ENCODE results near the gene CCDC188. TPM values are rescaled to one million over a fixed set of nuclear protein-coding genes. Genes with fewer than 3 reads are reported as not detected.

The CCDC188 gene
- total RNA-seq, 1 donor from 2014 or later, result 0.11 TPM

DNA sequence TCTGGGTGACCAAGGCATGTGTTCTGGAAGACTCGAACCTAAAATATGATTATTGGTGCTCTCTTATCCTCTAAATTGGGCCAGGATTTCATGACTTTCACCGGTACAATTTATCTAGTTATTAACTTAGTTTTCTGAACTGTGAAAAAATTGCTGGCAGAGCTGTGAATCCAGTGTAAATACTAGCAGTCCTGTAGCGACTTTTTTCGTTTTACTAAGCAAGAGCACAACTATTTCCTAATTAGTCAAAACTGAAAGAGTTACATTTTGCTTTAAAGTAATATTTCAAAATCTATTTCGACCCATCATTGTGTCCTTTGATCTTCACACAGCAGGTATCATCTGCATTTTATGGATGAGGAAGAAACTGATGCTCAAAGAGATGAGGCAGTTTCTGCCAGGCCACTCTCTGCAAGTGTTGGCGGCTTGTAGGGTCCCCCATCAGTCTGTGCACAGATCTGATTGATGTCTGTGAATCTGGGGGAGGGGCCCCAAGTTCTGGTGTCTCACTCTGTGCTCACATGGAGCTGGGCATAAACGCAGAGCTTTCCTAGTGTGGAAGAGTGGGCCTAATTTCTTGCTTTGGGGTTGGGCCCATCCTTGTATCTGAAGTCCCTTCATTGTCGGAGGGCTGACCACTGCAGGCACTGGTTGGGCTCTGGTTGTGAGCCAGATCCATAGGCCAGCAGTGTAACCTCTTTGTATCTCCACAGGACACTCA, 32.4 kb downstream of the CCDC188 start:
- intact Hi-C loops (cut with micrococcal nuclease), result loop anchor here (5.0 kb wide), 2 partner anchors 261 to 884 kb away; partner anchors contain the start of gene THAP7
- peak overlapping the region; percentile 92 for H3K4me3 Mint-ChIP-seq (ENCODE audit: low read depth)
- peak overlapping the region; percentile 88 for H3K27ac Mint-ChIP-seq
- DNase-seq (ENCODE audit: low spot score), result no peak
- peaks cover 88% of the 10 kb centered on the region for H3K36me3 Mint-ChIP-seq (ENCODE audit: low read depth)
- no peaks in the 10 kb centered on the region for H3K27me3 Mint-ChIP-seq (ENCODE audit: low read depth)
- no peaks in the 10 kb centered on the region for H3K9me3 Mint-ChIP-seq
- H3K4me1 Mint-ChIP-seq (ENCODE audit: low read depth), result peaks cover 20% of the 10 kb centered on the region

DNA sequence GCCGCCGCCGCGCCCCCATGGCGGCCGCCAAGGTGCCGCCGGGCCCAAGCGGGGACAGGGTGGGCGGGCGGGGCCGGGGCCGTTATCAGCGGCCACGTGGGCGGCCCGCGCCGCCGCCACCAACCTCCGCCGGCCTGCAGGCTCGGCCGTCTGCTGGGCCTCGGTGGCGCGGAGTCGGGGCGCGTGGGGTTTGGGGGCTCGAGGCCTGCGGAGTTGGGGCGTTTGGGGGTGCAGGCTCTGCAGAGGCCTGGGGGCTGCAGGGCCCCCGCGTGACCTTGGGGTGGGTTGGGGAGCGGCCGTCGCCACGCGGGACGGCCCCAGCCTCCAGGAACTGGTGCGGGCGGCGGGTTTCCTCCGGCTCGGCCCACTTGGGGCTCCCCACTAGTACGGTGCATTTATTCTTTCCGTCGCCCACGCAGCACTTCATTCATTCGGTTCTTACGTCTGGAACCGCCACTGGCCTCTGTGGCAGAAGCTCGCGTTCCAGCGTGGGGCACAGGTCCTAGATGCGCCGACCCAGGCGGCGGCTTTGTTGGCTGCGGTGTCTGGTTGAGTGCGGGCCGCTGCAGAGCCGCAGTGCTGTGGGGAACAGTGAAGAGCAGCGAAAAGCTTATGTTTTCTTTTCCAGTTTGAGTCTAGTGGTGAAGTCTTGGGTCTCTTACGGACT, 33.1 kb downstream of the CCDC188 start:
- intact Hi-C loops (cut with micrococcal nuclease), result loop anchor here (1.0 to 5.0 kb wide), 6 partner anchors 14 to 885 kb away; partner anchors contain the start of genes DGCR8, TANGO2, THAP7 and ZDHHC8
- peak overlapping the region; percentile 88 for H3K27ac Mint-ChIP-seq
- H3K9me3 Mint-ChIP-seq, result no peaks in the 10 kb centered on the region
- H3K4me1 Mint-ChIP-seq (ENCODE audit: low read depth), result peaks cover 20% of the 10 kb centered on the region
- no peaks in the 10 kb centered on the region for H3K27me3 Mint-ChIP-seq (ENCODE audit: low read depth)
- peaks cover 84% of the 10 kb centered on the region for H3K36me3 Mint-ChIP-seq (ENCODE audit: low read depth)
- H3K4me3 Mint-ChIP-seq (ENCODE audit: low read depth), result peak overlapping the region; percentile 92
- DNase-seq (ENCODE audit: low spot score), result peak; percentile 45

DNA sequence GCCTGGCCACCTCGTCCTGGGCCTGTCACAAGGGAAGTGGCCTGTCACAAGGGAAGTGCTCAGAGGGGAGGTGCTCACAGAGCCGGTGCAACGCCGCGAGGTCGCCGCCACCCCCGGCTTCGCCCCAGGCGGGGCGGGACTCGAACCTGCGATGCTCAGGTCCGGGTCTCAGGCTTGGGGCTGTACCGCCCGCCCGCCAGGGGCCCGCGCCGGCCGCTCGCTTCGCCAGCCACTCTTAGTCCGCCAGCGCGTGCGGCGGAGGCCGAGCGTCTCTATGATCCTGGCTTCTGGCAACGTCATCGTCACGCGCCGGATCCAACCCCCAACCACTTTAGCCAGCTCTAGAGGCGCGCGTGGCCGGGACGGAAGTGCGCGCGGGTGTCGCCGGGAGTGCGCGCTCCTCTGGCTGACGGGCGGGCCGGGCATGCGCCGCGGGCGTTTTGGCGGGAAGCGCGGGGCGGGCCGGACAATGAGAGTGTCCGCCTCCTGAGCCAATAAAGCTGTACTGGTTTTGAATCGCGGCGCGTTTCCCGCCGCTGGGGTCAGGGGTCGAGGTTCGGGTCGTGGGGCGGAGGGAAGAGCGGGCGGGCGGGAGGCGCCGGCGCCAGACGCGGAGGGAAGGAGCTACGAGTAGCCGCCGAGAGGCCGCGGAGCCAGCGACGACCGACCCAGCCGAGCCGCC, 33.8 kb downstream of the CCDC188 start, which contains the start of gene TRMT2A:
Gene TRMT2A, minus strand, starts transcription at position 276 of the 682 bp plus-strand sequence. CDS start 320 bp downstream, outside the sequence.
- H3K4me1 Mint-ChIP-seq (ENCODE audit: low read depth), result peaks cover 21% of the 10 kb centered on the region
- peaks cover 78% of the 10 kb centered on the region for H3K36me3 Mint-ChIP-seq (ENCODE audit: low read depth)
- peak within 1 kb of the TSS; percentile 97 for H3K27ac Mint-ChIP-seq
- H3K4me3 Mint-ChIP-seq (ENCODE audit: low read depth), result peak within 1 kb of the TSS; percentile 94
- DNase-seq (ENCODE audit: low spot score), result peak; percentile 97
- no peaks in the 10 kb centered on the region for H3K9me3 Mint-ChIP-seq
- no peaks in the 10 kb centered on the region for H3K27me3 Mint-ChIP-seq (ENCODE audit: low read depth)
- intact Hi-C loops (cut with micrococcal nuclease), result loop anchor here (1.0 to 5.0 kb wide), 6 partner anchors 14 to 885 kb away; partner anchors contain the start of genes DGCR8, TANGO2, THAP7 and ZDHHC8

DNA sequence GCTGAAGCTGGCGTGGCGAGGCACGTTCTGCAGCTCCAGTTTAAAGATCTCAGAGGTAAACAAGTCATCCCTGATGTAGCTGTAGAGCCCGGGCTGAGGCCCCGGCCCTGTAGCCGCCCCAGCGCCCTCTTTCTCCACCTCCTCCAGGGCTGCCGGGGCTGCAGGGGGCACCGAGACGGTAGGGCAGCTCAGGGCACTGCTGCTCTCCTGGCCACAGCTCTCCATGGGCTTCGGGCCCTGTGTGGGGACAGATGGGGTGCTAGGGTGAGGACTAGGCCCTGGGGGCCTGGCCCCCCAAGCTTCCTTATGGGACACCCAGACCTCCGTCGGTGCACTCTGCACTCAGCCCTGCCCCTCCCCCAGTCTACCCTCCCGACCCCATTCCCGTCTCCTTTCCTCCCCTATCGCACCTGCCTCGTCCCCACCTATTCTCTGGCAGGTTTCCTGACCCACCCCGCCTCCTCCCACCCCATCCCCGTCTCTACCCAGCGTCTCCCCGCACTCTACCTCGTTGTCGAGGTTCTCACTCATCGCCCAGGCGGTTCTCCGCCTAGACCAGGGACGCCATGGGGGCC, 34.4 kb downstream of the CCDC188 start:
- H3K4me1 Mint-ChIP-seq (ENCODE audit: low read depth), result peaks cover 25% of the 10 kb centered on the region
- H3K9me3 Mint-ChIP-seq, result no peaks in the 10 kb centered on the region
- H3K4me3 Mint-ChIP-seq (ENCODE audit: low read depth), result peak overlapping the region; percentile 94
- peak overlapping the region; percentile 97 for H3K27ac Mint-ChIP-seq
- no peaks in the 10 kb centered on the region for H3K27me3 Mint-ChIP-seq (ENCODE audit: low read depth)
- intact Hi-C loops (cut with micrococcal nuclease), result loop anchor here (2.0 to 5.0 kb wide), 5 partner anchors 16 to 886 kb away; partner anchors contain the start of genes DGCR8, TANGO2 and THAP7
- DNase-seq (ENCODE audit: low spot score), result no peak
- H3K36me3 Mint-ChIP-seq (ENCODE audit: low read depth), result peaks cover 76% of the 10 kb centered on the region

DNA sequence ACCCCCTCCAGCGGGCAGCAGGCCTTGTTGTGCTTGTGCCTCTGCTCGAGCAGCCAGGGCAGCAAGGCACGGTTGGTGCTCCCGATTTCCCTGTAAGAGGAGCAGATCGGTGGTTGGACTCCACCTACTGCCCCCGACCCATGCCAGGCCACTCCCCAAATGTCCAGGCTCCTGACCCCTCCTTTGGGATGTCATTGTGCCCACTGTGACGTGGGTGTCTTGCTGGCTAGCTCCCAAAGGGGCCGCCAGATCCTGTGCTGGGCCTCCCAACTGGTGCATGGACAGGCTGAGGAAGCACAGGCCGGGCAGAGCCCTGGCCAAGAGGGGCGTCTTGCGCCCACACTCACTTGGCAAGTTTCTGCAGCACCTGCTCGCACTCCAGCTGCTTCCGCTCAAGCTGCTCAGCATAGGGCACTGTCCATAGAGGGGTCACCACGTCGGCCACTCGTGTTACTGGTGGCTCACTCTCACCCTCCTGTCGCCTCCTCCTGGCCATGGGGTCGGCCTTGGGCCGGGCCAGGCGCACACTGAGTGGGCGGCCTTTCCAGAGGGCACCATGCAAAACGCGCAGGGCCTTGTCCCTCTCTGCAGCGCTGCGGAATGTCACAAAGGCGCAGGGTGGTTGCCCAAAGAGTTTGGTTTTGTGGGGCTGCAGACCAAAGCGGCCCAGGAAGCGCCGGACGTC, 35.0 kb downstream of the CCDC188 start, which contains the start of gene RANBP1:
Gene RANBP1, plus strand, starts transcription at position 414 of the 685 bp plus-strand sequence. Its CDS starts 81 bp downstream, at position 495.
- Mint-ChIP-seq H3K4me1 (ENCODE audit: low read depth) (peaks cover 30% of the 10 kb centered on the region), H3K27me3 (ENCODE audit: low read depth) (no peaks in the 10 kb centered on the region), H3K27ac (peak within 1 kb of the TSS; percentile 97), H3K4me3 (ENCODE audit: low read depth) (peak within 1 kb of the TSS; percentile 94), H3K9me3 (no peaks in the 10 kb centered on the region), H3K36me3 (ENCODE audit: low read depth) (peaks cover 76% of the 10 kb centered on the region)
- intact Hi-C loops (cut with micrococcal nuclease), result loop anchor here (2.0 to 5.0 kb wide), 5 partner anchors 15 to 886 kb away; partner anchors contain the start of genes DGCR8, TANGO2 and THAP7
- no peak for DNase-seq (ENCODE audit: low spot score)

DNA sequence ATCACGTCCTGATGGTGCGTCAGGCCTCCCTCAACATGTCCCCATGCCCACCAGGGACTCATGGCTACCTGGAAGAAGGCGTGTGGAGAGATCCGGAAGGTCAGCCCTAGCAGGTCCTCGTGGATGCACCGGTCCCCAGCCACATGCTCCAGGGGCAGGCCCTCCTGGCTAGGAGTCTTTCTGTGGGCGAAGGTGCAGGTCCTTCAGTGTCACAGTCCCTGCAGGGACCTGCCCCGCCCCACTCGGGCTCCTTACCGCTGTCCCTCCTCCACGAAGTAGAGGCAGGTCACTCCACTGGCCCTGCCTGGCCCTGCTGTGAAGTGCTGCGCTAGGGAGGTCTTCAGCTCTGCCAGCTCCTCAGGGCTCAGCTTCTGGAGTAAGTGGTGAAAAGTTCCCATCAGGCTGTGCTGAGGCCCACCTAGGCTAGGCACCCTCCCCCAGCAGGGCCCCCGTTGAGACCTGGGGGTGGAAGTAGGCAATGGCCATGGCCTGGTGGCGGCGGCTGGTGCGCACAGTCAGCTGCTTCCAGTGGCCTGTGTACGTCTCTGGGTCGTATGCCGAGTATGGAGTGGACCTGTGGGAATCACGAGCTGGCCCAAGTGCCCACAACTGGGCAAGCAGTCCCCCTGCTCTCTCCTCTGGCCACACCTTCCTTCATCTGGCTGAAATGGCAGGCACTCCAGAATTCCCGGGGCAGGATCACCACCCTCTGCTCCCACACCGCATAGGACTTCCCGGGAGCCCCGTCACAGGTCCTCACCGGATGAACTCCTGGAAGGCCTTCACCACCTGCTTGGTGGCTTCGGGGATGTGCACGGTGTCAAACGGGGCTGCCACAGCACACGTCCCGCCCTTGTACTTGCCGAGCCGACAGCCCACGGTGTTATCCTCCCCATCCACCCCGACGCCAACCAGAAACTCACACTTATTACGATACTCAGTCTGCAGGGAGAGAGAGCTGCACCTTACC, 36.1 kb downstream of the CCDC188 start:
- H3K27ac Mint-ChIP-seq, result peak overlapping the region; percentile 65
- DNase-seq (ENCODE audit: low spot score), result no peak
- no peaks in the 10 kb centered on the region for H3K9me3 Mint-ChIP-seq
- H3K4me3 Mint-ChIP-seq (ENCODE audit: low read depth), result peak overlapping the region; percentile 76
- peaks cover 29% of the 10 kb centered on the region for H3K4me1 Mint-ChIP-seq (ENCODE audit: low read depth)
- H3K36me3 Mint-ChIP-seq (ENCODE audit: low read depth), result peaks cover 73% of the 10 kb centered on the region
- intact Hi-C loops (cut with micrococcal nuclease), result loop anchor here (5.0 kb wide), 2 partner anchors 257 to 888 kb away; partner anchors contain the start of gene THAP7
- H3K27me3 Mint-ChIP-seq (ENCODE audit: low read depth), result no peaks in the 10 kb centered on the region

DNA sequence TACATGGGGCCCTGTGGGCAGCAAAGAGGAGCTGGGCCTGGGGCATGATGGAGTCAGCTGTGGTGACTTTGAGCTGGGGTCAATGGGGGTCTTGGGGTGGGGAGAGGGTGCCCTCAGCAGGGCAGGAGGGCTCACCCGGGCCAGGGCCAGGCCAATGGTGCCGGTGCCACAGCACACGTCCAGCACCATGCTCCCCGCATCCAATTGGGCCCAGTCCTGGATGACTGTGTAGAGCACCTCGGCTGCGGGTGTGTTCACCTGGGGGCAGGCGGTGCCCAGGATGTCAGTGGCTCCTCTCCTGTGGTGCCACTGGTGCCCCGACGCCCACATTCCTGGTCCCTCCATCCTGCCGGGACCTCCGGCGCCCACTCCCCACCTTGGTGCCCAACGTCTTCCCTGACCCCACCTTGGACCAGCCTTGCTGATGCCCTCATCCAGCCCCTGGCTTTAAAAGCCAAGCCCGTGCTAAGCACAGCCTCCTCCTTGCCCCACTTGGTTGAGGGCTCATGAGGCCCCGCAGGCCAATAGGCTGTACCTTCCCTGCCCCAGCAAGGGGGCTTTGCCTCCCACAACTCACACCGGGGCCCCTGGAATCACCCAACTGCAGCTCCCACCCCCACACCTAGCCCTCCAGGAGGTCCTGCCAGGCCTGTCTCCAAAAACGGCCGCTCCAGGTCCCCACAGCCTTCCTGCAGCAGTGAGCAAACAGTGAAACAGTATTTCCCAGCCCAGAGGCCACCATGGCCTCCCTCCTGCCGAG, 37.1 kb downstream of the CCDC188 start:
- H3K27ac Mint-ChIP-seq, result no peak overlapping the region
- DNase-seq (ENCODE audit: low spot score), result no peak
- H3K4me3 Mint-ChIP-seq (ENCODE audit: low read depth), result peak overlapping the region; percentile 1
- H3K36me3 Mint-ChIP-seq (ENCODE audit: low read depth), result peaks cover 68% of the 10 kb centered on the region
- peaks cover 25% of the 10 kb centered on the region for H3K4me1 Mint-ChIP-seq (ENCODE audit: low read depth)
- H3K9me3 Mint-ChIP-seq, result no peaks in the 10 kb centered on the region
- H3K27me3 Mint-ChIP-seq (ENCODE audit: low read depth), result no peaks in the 10 kb centered on the region
- intact Hi-C loops (cut with micrococcal nuclease), result no loop called here

DNA sequence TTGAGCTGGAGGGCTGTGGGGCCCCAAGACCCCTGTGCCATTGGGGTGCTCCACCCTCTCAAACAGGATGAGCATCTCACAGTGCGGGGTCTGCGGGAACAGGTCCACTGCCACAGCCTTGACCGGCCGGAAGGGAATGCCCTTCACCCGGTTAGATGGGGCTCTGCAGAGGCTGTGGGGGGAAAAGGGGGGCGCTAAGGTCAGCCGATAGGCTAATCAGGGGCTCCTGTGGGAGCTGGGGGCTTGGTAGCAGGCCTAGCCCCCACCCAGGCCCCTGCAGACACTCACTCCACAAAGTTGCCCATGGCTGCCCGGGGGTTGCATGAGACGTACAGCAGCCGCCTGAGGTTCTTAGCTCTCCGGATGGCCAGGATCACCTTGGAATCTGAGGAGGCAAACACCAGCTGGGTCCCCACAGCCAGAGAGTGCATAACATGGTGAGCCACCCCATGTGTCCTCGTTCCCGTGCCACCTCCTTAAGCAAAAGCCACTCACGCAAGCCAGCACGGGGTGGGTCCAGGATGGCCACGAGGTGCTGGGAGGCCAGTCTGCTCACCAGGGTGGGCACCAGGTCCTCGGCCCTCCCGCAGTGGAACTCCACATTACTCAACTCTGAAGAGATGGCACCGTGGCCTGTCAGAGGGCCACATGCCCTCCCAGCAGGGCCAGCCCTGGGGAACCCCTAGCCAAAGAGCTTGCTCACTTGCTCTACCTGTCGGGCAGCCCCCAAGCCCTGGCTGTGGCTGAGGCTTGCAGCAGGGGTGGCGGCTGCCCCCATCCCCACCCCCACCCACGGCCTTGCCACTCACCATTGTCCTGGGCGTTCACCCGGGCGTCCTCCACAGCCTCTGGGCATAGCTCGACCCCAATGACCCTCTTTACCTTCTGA, 38.0 kb downstream of the CCDC188 start:
- H3K4me1 Mint-ChIP-seq (ENCODE audit: low read depth), result peaks cover 22% of the 10 kb centered on the region
- H3K27ac Mint-ChIP-seq, result peak overlapping the region; percentile 82
- peaks cover 63% of the 10 kb centered on the region for H3K36me3 Mint-ChIP-seq (ENCODE audit: low read depth)
- no peak for DNase-seq (ENCODE audit: low spot score)
- intact Hi-C loops (cut with micrococcal nuclease), result no loop called here
- H3K27me3 Mint-ChIP-seq (ENCODE audit: low read depth), result no peaks in the 10 kb centered on the region
- no peaks in the 10 kb centered on the region for H3K9me3 Mint-ChIP-seq
- no peak overlapping the region for H3K4me3 Mint-ChIP-seq (ENCODE audit: low read depth)

DNA sequence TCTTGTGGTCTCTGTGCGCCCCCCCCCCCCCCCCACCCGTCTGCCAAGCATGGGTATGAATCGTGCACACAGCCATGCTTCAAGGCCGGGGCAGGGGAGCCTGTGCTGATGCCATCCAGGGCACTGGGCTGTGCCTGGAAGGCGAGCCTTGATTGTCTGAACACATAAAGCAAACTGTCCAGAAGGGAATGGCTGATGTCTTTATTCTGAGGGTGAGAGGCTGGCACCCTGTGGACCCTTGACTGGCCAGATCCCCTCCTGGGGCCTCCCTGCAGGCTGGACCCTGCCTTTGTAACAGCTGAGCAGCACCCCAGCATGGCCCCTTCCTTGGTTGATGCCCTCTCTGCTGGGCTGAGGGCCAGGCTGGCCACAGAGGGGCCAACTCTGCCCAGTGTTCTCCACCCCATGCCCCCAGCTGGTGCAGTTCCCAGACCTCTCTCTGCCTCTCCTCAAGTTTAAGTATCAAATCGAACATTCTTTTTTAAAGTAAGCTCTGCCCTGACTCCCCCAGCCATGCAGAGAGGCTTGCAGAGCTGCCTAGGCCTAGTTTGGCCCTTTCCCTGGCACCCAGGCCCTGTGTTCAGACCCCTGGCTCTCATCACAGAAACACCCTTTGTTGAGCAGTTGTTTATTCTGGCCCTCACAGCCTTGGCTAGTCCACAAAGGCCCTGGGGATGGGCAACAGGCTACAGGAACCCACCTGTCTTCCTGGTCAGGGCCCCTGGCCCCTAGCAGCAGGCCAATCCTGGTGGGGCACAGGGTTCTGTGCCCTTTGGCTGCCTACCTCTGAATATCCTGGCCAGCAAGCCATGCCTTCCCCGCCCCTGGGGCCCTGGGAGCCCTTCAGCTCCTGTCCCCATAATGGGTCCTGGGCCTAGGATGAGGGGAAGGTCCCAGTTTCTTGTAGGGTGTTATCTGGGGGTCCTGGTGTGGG, 38.9 kb downstream of the CCDC188 start:
- Mint-ChIP-seq H3K27me3 (ENCODE audit: low read depth) (no peaks in the 10 kb centered on the region), H3K4me3 (ENCODE audit: low read depth) (peak overlapping the region; percentile 23), H3K4me1 (ENCODE audit: low read depth) (peaks cover 22% of the 10 kb centered on the region), H3K27ac (peak overlapping the region; percentile 82), H3K36me3 (ENCODE audit: low read depth) (peaks cover 68% of the 10 kb centered on the region), H3K9me3 (no peaks in the 10 kb centered on the region)
- intact Hi-C loops (cut with micrococcal nuclease), result no loop called here
- no peak for DNase-seq (ENCODE audit: low spot score)

Data from activated T-helper 2 cell treated with anti-CD3 and anti-CD28 coated beads, Interferon-gamma antibody, Interleukin-2, Interleukin-4, amounts not matched to agents 10 μg/mL and 5 μg/mL and 100 μg/mL, durations not matched to agents 14 hours and 24 hours and 36 hours (primary cell).